B cell (primary cell): ENCODE results near the gene PTPRG.

Experiments
- CTCF ChIP-seq: fragments of 200-600 bp; IDR thresholded peaks from one replicate; pipeline ENCODE4 v1.8.0; 2022; ENCODE audit warnings: antibody characterized with exemption, mild to moderate bottlenecking
- EZH2 ChIP-seq: IDR thresholded peaks from 2 replicates; pipeline ENCODE4 v1.6.1; 2012; ENCODE audit warnings: borderline replicate concordance, low read depth, mild to moderate bottlenecking, moderate library complexity, low read length; ENCODE audit not compliant: insufficient read depth, poor library complexity, severe bottlenecking

GRCh38 chr3:61826161-61826560 lies 264.8 kb downstream of the PTPRG start:
- TF ChIP-seq CTCF = no peak
- no peak for TF ChIP-seq EZH2
